ENCODE results near the gene ADRA2B.
A peak's percentile ranks its signal among the peaks of the same experiment; 100 is the strongest.

ADRA2B gene

GRCh38 chr2:96103187-96103601 is 13.2 kb downstream of the ADRA2B start:
- TF ChIP-seq, protein P1, sequence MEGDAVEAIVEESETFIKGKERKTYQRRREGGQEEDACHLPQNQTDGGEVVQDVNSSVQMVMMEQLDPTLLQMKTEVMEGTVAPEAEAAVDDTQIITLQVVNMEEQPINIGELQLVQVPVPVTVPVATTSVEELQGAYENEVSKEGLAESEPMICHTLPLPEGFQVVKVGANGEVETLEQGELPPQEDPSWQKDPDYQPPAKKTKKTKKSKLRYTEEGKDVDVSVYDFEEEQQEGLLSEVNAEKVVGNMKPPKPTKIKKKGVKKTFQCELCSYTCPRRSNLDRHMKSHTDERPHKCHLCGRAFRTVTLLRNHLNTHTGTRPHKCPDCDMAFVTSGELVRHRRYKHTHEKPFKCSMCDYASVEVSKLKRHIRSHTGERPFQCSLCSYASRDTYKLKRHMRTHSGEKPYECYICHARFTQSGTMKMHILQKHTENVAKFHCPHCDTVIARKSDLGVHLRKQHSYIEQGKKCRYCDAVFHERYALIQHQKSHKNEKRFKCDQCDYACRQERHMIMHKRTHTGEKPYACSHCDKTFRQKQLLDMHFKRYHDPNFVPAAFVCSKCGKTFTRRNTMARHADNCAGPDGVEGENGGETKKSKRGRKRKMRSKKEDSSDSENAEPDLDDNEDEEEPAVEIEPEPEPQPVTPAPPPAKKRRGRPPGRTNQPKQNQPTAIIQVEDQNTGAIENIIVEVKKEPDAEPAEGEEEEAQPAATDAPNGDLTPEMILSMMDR (IDR thresholded peaks at IDR 0.05; ENCODE audit: unreplicated experiment in 3 of 3) = no peak
- H3K27me3 Mint-ChIP-seq (ENCODE audit: low read depth) = peaks cover 14% of the 10 kb centered on the region
- peak overlapping the region in 1 of 3 experiments; percentile 65 for H3K27ac Mint-ChIP-seq
- peaks cover 4% of the 10 kb centered on the region for H3K9me3 Mint-ChIP-seq
- H3K4me1 Mint-ChIP-seq = no peaks in the 10 kb centered on the region
- H3K4me3 Mint-ChIP-seq = no peak overlapping the region
- no peaks in the 10 kb centered on the region for H3K36me3 Mint-ChIP-seq (ENCODE audit: low read depth)

DNA sequence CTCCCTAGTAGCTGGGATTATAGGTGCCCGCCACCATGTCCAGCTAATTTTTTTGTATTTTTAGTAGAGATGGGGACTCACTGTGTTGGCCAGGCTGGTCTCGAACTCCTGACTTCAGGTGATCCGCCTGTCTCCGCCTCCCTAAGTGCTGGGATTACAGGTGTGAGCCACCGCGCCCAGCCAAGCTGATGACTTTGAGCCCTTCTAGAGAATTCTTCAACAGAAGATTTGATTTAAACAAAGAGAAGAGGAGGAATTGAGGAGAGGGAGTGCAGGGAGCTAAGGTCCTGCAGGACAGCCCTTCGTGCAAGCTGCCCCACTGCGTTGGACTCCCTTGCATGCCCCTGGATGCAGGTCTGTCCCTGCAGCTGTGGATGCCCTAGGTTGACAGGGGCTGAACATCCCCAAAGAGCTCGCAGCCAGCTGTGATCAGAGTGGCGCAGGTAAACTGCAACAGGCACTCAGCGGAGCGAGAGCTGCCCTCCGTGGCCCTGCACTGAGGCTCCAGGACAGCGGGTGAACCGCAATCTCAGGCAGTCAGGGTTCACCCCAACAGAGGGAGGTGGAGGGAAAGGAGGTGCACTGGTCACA is 13.7 kb downstream of the ADRA2B start:
- TF ChIP-seq, protein P1 (IDR thresholded peaks at IDR 0.05; ENCODE audit: unreplicated experiment in 3 of 3) = no peak
- Mint-ChIP-seq H3K27me3 (ENCODE audit: low read depth) (peaks cover 16% of the 10 kb centered on the region), H3K36me3 (ENCODE audit: low read depth) (no peaks in the 10 kb centered on the region), H3K9me3 (peaks cover 4% of the 10 kb centered on the region), H3K4me3 (no peak overlapping the region), H3K27ac (no peak overlapping the region), H3K4me1 (no peaks in the 10 kb centered on the region)

GRCh38 chr2:96100893-96101304 is 15.5 kb downstream of the ADRA2B start:
- H3K27ac Mint-ChIP-seq = no peak overlapping the region
- no peaks in the 10 kb centered on the region for H3K4me1 Mint-ChIP-seq
- H3K27me3 Mint-ChIP-seq (ENCODE audit: low read depth) = peaks cover 17% of the 10 kb centered on the region
- peaks cover 4% of the 10 kb centered on the region for H3K9me3 Mint-ChIP-seq
- TF ChIP-seq, protein P1 (IDR thresholded peaks at IDR 0.05; ENCODE audit: unreplicated experiment in 3 of 3) = no peak
- no peaks in the 10 kb centered on the region for H3K36me3 Mint-ChIP-seq (ENCODE audit: low read depth)
- H3K4me3 Mint-ChIP-seq = no peak overlapping the region

- H3K9me3 Mint-ChIP-seq = peaks cover 6% of the 10 kb centered on the region
- no peaks in the 10 kb centered on the region for H3K4me1 Mint-ChIP-seq
- TF ChIP-seq, protein P1 (IDR thresholded peaks at IDR 0.05; ENCODE audit: unreplicated experiment in 3 of 3) = no peak
- H3K27me3 Mint-ChIP-seq (ENCODE audit: low read depth) = peaks cover 17% of the 10 kb centered on the region
- H3K36me3 Mint-ChIP-seq (ENCODE audit: low read depth) = no peaks in the 10 kb centered on the region
- no peak overlapping the region for H3K4me3 Mint-ChIP-seq
- no peak overlapping the region for H3K27ac Mint-ChIP-seq
Observed at GRCh38 chr2:96099861-96100798, 16.2 kb downstream of the ADRA2B start.

GRCh38 chr2:96098900-96099590 is 17.3 kb downstream of the ADRA2B start:
- Mint-ChIP-seq H3K27me3 (ENCODE audit: low read depth) (peaks cover 17% of the 10 kb centered on the region), H3K36me3 (ENCODE audit: low read depth) (no peaks in the 10 kb centered on the region), H3K4me1 (no peaks in the 10 kb centered on the region), H3K9me3 (peaks cover 3% of the 10 kb centered on the region), H3K4me3 (no peak overlapping the region), H3K27ac (no peak overlapping the region)
- TF ChIP-seq, protein P1 (IDR thresholded peaks at IDR 0.05; ENCODE audit: unreplicated experiment in 3 of 3) = no peak

All from nephron (organoid).